Endothelial cell of umbilical vein (primary cell): ENCODE results near the gene CLSTN2. TPM values are rescaled to one million over a fixed set of nuclear protein-coding genes. Genes with fewer than 3 reads are reported as not detected.

Experiments
- BruUV-seq: library from RNA; stranded (reverse); fragments of 400-500 nt; replicated peaks from 2 replicates; lab custom pipeline; 2021; lab: Mats Ljungman, UMichigan
- CTCF ChIA-PET: fragments of 300-600, 350-600 bp; sonication (Branson Sonifier 250); formaldehyde crosslinking; loops from one replicate; lab custom pipeline; 2021; ENCODE audit warnings: antibody characterized with exemption, inconsistent platforms; lab: Charles Lee
- POLR2A ChIA-PET: fragments of 300-600, 350-600 bp; sonication (Branson Sonifier 250); formaldehyde crosslinking; loops from one replicate; lab custom pipeline; 2021; ENCODE audit warnings: antibody characterized with exemption, inconsistent platforms; lab: Charles Lee
- DNase-seq: peaks from one replicate; pipeline ENCODE4 v3.0.0-alpha.2; 2011; ENCODE audit warnings: low read depth, low spot score
- FAIRE-seq: peaks from 2 replicates; lab custom pipeline; 2011; peaks lifted over from hg19 to GRCh38; lab: Jason Lieb, UNC
- H2AFZ ChIP-seq: 2 replicates; pipeline ENCODE4 v1.6.0; 2012; ENCODE audit warnings: low read depth, low read length, control low read depth, inconsistent platforms
- H3K27ac ChIP-seq: 2 replicates; pipeline ENCODE4 v1.5.1; 2011; ENCODE audit warnings: low read depth, mild to moderate bottlenecking, control low read depth, low read length, moderate library complexity; ENCODE audit not compliant: insufficient read depth
- H3K27me3 ChIP-seq, 2 experiments: 2 replicates each; pipeline versions ENCODE4 v1.6.0 to v1.6.1; 2011; ENCODE audit warnings: low read length in 2 of 2, mixed read lengths in 1 of 2; ENCODE audit not compliant: control insufficient read depth in 2 of 2, insufficient read depth in 2 of 2
- H3K36me3 ChIP-seq, 2 experiments: 2 replicates in 1 of 2; 3 replicates in 1 of 2; pipeline ENCODE4 v1.5.1; 2011; ENCODE audit warnings: low read length in 2 of 2, mild to moderate bottlenecking in 1 of 2, moderate library complexity in 1 of 2; ENCODE audit not compliant: control insufficient read depth in 2 of 2, insufficient read depth in 2 of 2; ENCODE audit errors: extremely low read depth in 1 of 2
- H3K4me1 ChIP-seq: 3 replicates; pipeline ENCODE4 v1.5.1; 2011; ENCODE audit warnings: mild to moderate bottlenecking, low read length; ENCODE audit not compliant: control insufficient read depth, insufficient read depth; ENCODE audit errors: extremely low read depth
- H3K4me2 ChIP-seq: 2 replicates; pipeline ENCODE4 v1.6.1; 2011; ENCODE audit warnings: low read length, control low read depth, mixed read lengths; ENCODE audit not compliant: insufficient read depth
- H3K4me3 ChIP-seq, 3 experiments: fragments of 200-600 bp in 1 of 3; sonication (generic), shearing (Covaris generic) in 1 of 3; replicated peaks in 1 of 3; 2 replicates each; pipeline ENCODE4 v1.5.1; 2011 to 2016; ENCODE audit warnings: control low read depth in 3 of 3, low read length in 3 of 3, mild to moderate bottlenecking in 2 of 3, inconsistent platforms in 1 of 3, low read depth in 1 of 3, moderate library complexity in 1 of 3; ENCODE audit not compliant: insufficient read depth in 1 of 3
- H3K79me2 ChIP-seq: 2 replicates; pipeline ENCODE4 v1.6.0; 2012; ENCODE audit warnings: low read length, inconsistent platforms; ENCODE audit not compliant: control insufficient read depth, insufficient read depth
- H3K9ac ChIP-seq: replicated peaks from 2 replicates; pipeline ENCODE3; 2011; ENCODE audit warnings: low read length, control low read depth; ENCODE audit not compliant: insufficient read depth; ENCODE audit errors: extremely low read depth
- H3K9me1 ChIP-seq: replicated peaks from 3 replicates; pipeline ENCODE4 v1.6.0; 2011; ENCODE audit warnings: mild to moderate bottlenecking, low read length; ENCODE audit not compliant: control insufficient read depth, insufficient read depth; ENCODE audit errors: extremely low read depth
- H3K9me3 ChIP-seq: replicated peaks from 2 replicates; pipeline ENCODE4 v1.5.1; 2012; ENCODE audit warnings: low read length, inconsistent platforms; ENCODE audit not compliant: control insufficient read depth, insufficient read depth
- H4K20me1 ChIP-seq: replicated peaks from 2 replicates; pipeline ENCODE3; 2011; ENCODE audit warnings: mild to moderate bottlenecking, low read length; ENCODE audit not compliant: control insufficient read depth, insufficient read depth; ENCODE audit errors: extremely low read depth
- CTCF ChIP-seq, 2 donors: IDR thresholded peaks; 1 replicate in 1 of 2; 2 replicates in 1 of 2; pipeline ENCODE4 v1.5.1; 2011; ENCODE audit warnings: low read length in 2 of 2, mild to moderate bottlenecking in 2 of 2, moderate library complexity in 2 of 2, control low read depth in 1 of 2, inconsistent platforms in 1 of 2, low read depth in 1 of 2; ENCODE audit not compliant: insufficient read depth in 1 of 2; ENCODE audit errors: extremely low read depth in 1 of 2
- EZH2 ChIP-seq: IDR thresholded peaks from 2 replicates; pipeline ENCODE4 v1.6.1; 2012; ENCODE audit warnings: borderline replicate concordance, low read depth, mild to moderate bottlenecking, moderate library complexity, low read length, inconsistent platforms; ENCODE audit not compliant: severe bottlenecking
- FOS ChIP-seq: IDR thresholded peaks from 2 replicates; pipeline ENCODE4 v1.6.1; 2011; ENCODE audit warnings: mild to moderate bottlenecking, low read length, moderate library complexity, borderline replicate concordance; ENCODE audit not compliant: insufficient read depth
- GATA2 ChIP-seq: IDR thresholded peaks from 2 replicates; pipeline ENCODE4 v1.7.0; 2011; ENCODE audit warnings: low read depth, mild to moderate bottlenecking, moderate library complexity, mixed read lengths, low read length; ENCODE audit not compliant: insufficient read length, insufficient read depth
- JUN ChIP-seq: IDR thresholded peaks from 2 replicates; pipeline ENCODE4 v1.6.1; 2011; ENCODE audit warnings: borderline replicate concordance, low read depth; ENCODE audit not compliant: insufficient read length, insufficient read depth
- MYC ChIP-seq: IDR thresholded peaks from one replicate; pipeline ENCODE4 v1.6.1; 2011; ENCODE audit warnings: mild to moderate bottlenecking, low read depth, low read length
- POLR2A ChIP-seq: IDR thresholded peaks from 2 replicates; pipeline ENCODE4 v1.6.1; 2012; ENCODE audit warnings: low read depth, mild to moderate bottlenecking, control low read depth, low read length
- POLR2AphosphoS5 ChIP-seq: IDR thresholded peaks from 2 replicates; pipeline ENCODE4 v1.6.1; 2012; ENCODE audit warnings: low read depth, mild to moderate bottlenecking, control low read depth, low read length, moderate library complexity; ENCODE audit not compliant: insufficient read depth
- dilution Hi-C: fragments of 300-500 bp; cut with MboI; formaldehyde crosslinking; loops from one replicate; pipeline ENCODE4 v1.15.0; 2019; ENCODE audit warnings: low sequenced_read_pairs; ENCODE audit not compliant: extremely low pct_ligation_motif_present
- intact Hi-C: fragments of 100-400 bp; cut with micrococcal nuclease; formaldehyde crosslinking; loops from one replicate; pipeline ENCODE4 v1.10.0; 2022
- polyA plus RNA-seq, 4 experiments: library from polyadenylated mRNA; depleted of rRNA in 3 of 4; stranded (reverse) in 3 of 4; unstranded in 1 of 4; fragments of >200 nt; gene quantifications; 2 replicates each; pipeline versions ENCODE4 v1.2.1 to v1.2.3, GENCODE V29; 2011 to 2012; ENCODE audit warnings: missing spikeins in 1 of 4
- total RNA-seq: library from RNA; stranded (reverse); gene quantifications from 2 replicates; pipeline ENCODE4 v1.2.3, GENCODE V29; 2021
- TF ChIP-seq, protein P1 (sequence below): IDR thresholded peaks from 2 replicates; pipeline ENCODE4 v1.6.1; 2011; ENCODE audit not compliant: insufficient read depth, insufficient read length

CLSTN2 gene
- total and polyA plus RNA-seq, 2 donors (not counting 3 experiments of a cell fraction or from before 2014, with no cell fraction given): 0.26 to 0.38 TPM

GRCh38 chr3:140134231-140134965, 199.4 kb downstream of the CLSTN2 start:
- H3K27me3 ChIP-seq: no peaks in the 10 kb centered on the region
- FAIRE-seq (no peak), DNase-seq (no peak)
- no peaks in the 10 kb centered on the region for H3K4me1 ChIP-seq
- no peak overlapping the region for H3K4me3 ChIP-seq
- BruUV-seq: no TSS peak
- no peak overlapping the region for H2AFZ ChIP-seq
- no peaks in the 10 kb centered on the region for H3K79me2 ChIP-seq
- TF ChIP-seq POLR2A: no peak
- TF ChIP-seq FOS: no peak
- no peak for TF ChIP-seq POLR2AphosphoS5
- no peak for TF ChIP-seq CTCF (IDR thresholded peaks at IDR 0.05; ENCODE audit: extremely low read depth in 1 of 2, insufficient read depth in 1 of 2, low read depth in 1 of 2, low read length in 2 of 2)
- no peak for TF ChIP-seq JUN
- TF ChIP-seq MYC: no peak
- TF ChIP-seq, protein P1, sequence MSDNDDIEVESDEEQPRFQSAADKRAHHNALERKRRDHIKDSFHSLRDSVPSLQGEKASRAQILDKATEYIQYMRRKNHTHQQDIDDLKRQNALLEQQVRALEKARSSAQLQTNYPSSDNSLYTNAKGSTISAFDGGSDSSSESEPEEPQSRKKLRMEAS: no peak
- no peak for TF ChIP-seq EZH2
- TF ChIP-seq GATA2: no peak
- dilution Hi-C loops (no loop called here), intact Hi-C loops (no loop called here)
- no peaks in the 10 kb centered on the region for H4K20me1 ChIP-seq
- no peaks in the 10 kb centered on the region for H3K36me3 ChIP-seq
- no peak overlapping the region for H3K4me2 ChIP-seq
- CTCF ChIA-PET: no interaction called here
- no peaks in the 10 kb centered on the region for H3K9me1 ChIP-seq
- POLR2A ChIA-PET: no interaction called here
- H3K9me3 ChIP-seq: no peaks in the 10 kb centered on the region
- no peak overlapping the region for H3K9ac ChIP-seq
- no peak overlapping the region for H3K27ac ChIP-seq
